GM12878 (cell line): ENCODE results near the gene ZYX. TPM values are rescaled to one million over a fixed set of nuclear protein-coding genes. Genes with fewer than 3 reads are reported as not detected.

Experiments
- ATAC-seq: fragments of 200-7000 bp; cut with Tn5 transposase; 3 replicates; pipeline ENCODE4 v1.9.1; 2020; ENCODE audit warnings: mild to moderate bottlenecking, moderate library complexity
- BruUV-seq: library from RNA; stranded (reverse); fragments of 400-500 nt; replicated peaks from 2 replicates; lab custom pipeline; 2021; lab: Mats Ljungman, UMichigan
- CTCF ChIA-PET: fragments of 300-600 bp; sonication (Branson Sonifier 250); formaldehyde crosslinking; extraction: SDS; loops from one replicate; lab custom pipeline; 2021; ENCODE audit warnings: inconsistent platforms; lab: Yijun Ruan, JAX
- POLR2A ChIA-PET: fragments of 350-600 bp; formaldehyde crosslinking; extraction: SDS; loops from one replicate; lab custom pipeline; 2021; ENCODE audit warnings: inconsistent platforms; lab: Charles Lee
- RAD21 ChIA-PET: fragments of 300-600 bp; sonication (Branson Sonifier 250); formaldehyde crosslinking; loops from one replicate; lab custom pipeline; 2023; ENCODE audit warnings: antibody characterized with exemption; ENCODE audit not compliant: unreplicated experiment; lab: Charles Lee
- SMC1A ChIA-PET: fragments of 300-600 bp; sonication (Branson Sonifier 250); formaldehyde crosslinking; loops from one replicate; lab custom pipeline; 2023; ENCODE audit not compliant: unreplicated experiment, uncharacterized antibody; lab: Charles Lee
- DNase-seq: peaks from one replicate; pipeline ENCODE4 v3.0.0-alpha.2; 2011; ENCODE audit warnings: low read depth, low spot score
- FAIRE-seq: peaks from 3 replicates; lab custom pipeline; 2011; peaks lifted over from hg19 to GRCh38; lab: Jason Lieb, UNC
- H2AFZ ChIP-seq: 2 replicates; pipeline ENCODE4 v1.6.0; 2011; ENCODE audit warnings: low read depth, low read length, control low read depth; ENCODE audit not compliant: control insufficient read depth
- H3K27ac ChIP-seq: 2 replicates; pipeline ENCODE4 v1.5.1; 2011; ENCODE audit warnings: control low read depth; ENCODE audit not compliant: control insufficient read depth, insufficient read depth
- H3K27me3 ChIP-seq, 2 experiments: replicated peaks in 1 of 2; 2 replicates each; pipeline versions ENCODE4 v1.6.0 to v1.6.1; 2011; ENCODE audit warnings: low read length in 1 of 2; ENCODE audit not compliant: control insufficient read depth in 2 of 2, insufficient read depth in 2 of 2
- H3K36me3 ChIP-seq, 2 experiments: 2 replicates each; pipeline ENCODE4 v1.5.1; 2011; ENCODE audit warnings: low read length in 1 of 2; ENCODE audit not compliant: control insufficient read depth in 2 of 2, insufficient read depth in 2 of 2
- H3K4me1 ChIP-seq: 2 replicates; pipeline ENCODE4 v1.6.1; 2011; ENCODE audit warnings: mild to moderate bottlenecking, low read length, moderate library complexity, mixed read lengths; ENCODE audit not compliant: control insufficient read depth, insufficient read depth
- H3K4me2 ChIP-seq: 2 replicates; pipeline ENCODE4 v1.6.0; 2011; ENCODE audit warnings: control low read depth; ENCODE audit not compliant: control insufficient read depth, insufficient read depth
- H3K4me3 ChIP-seq: fragments of 200-600 bp; sonication (generic); 2 replicates; pipeline ENCODE4 v1.5.1; 2016
- H3K79me2 ChIP-seq: 2 replicates; pipeline ENCODE4 v1.6.0; 2011; ENCODE audit warnings: low read length; ENCODE audit not compliant: control insufficient read depth, insufficient read depth
- H3K9ac ChIP-seq: 2 replicates; pipeline ENCODE4 v1.8.0; 2011; ENCODE audit warnings: low read length, control low read depth, mixed read lengths; ENCODE audit not compliant: control insufficient read depth, insufficient read depth
- H3K9me3 ChIP-seq: replicated peaks from 3 replicates; pipeline ENCODE4 v1.5.1; 2011; ENCODE audit warnings: mild to moderate bottlenecking, low read length; ENCODE audit not compliant: control insufficient read depth, insufficient read depth
- H4K20me1 ChIP-seq: 2 replicates; pipeline ENCODE4 v1.6.0; 2011; ENCODE audit not compliant: control insufficient read depth, insufficient read depth
- ATF7 ChIP-seq: fragments of 450-650 bp; IDR thresholded peaks from 2 replicates; pipeline ENCODE4 v1.6.1; 2016; ENCODE audit warnings: low read depth, mild to moderate bottlenecking
- CREB1 ChIP-seq: IDR thresholded peaks from 2 replicates; pipeline ENCODE4 v1.6.1; 2012; ENCODE audit warnings: low read depth, mild to moderate bottlenecking, inconsistent platforms
- CREM ChIP-seq: IDR thresholded peaks from 2 replicates; pipeline ENCODE4 v1.6.1; 2014; ENCODE audit warnings: antibody characterized with exemption, low read depth
- FOS ChIP-seq: IDR thresholded peaks from 3 replicates; pipeline ENCODE4 v1.6.1; 2011; ENCODE audit warnings: borderline replicate concordance; ENCODE audit not compliant: insufficient read length; ENCODE audit errors: extremely low read depth
- IRF4 ChIP-seq: IDR thresholded peaks from 2 replicates; pipeline ENCODE4 v1.6.1; 2011; ENCODE audit warnings: low read depth, low read length
- KDM1A ChIP-seq: fragments of 200-600 bp; sonication (generic); IDR thresholded peaks from 2 replicates; pipeline ENCODE4 v1.6.1; 2016; ENCODE audit warnings: borderline replicate concordance
- NR2C2 ChIP-seq: IDR thresholded peaks from 2 replicates; pipeline ENCODE4 v1.6.1; 2011; ENCODE audit warnings: borderline replicate concordance, low read depth; ENCODE audit not compliant: control insufficient read depth, insufficient read length
- POLR2AphosphoS2 ChIP-seq: IDR thresholded peaks from 2 replicates; pipeline ENCODE4 v1.6.1; 2011; ENCODE audit warnings: low read depth, mild to moderate bottlenecking, low read length, improper control_type of control experiment, moderate library complexity
- RAD51 ChIP-seq: fragments of 450-650 bp; IDR thresholded peaks from 2 replicates; pipeline ENCODE4 v1.6.1; 2016; ENCODE audit warnings: moderate library complexity, mild to moderate bottlenecking, inconsistent platforms
- RUNX3 ChIP-seq: IDR thresholded peaks from 2 replicates; pipeline ENCODE4 v1.6.1; 2012; ENCODE audit warnings: low read length, inconsistent platforms
- SMARCA5 ChIP-seq: fragments of 450-650 bp; IDR thresholded peaks from 2 replicates; pipeline ENCODE4 v1.6.1; 2017; ENCODE audit warnings: mild to moderate bottlenecking
- SREBF2 ChIP-seq: IDR thresholded peaks from 2 replicates; pipeline ENCODE4 v1.6.1; 2012; ENCODE audit warnings: mild to moderate bottlenecking, low read length
- ZNF24 ChIP-seq: fragments of 450-650 bp; IDR thresholded peaks from 2 replicates; pipeline ENCODE4 v1.6.1; 2017; ENCODE audit warnings: antibody characterized with exemption, mild to moderate bottlenecking
- WGBS: methylation state at CpG from one replicate; pipeline ENCODE4 v1.1.6; 2016; ENCODE audit warnings: low lambda C conversion rate; ENCODE audit not compliant: insufficient replicate concordance, insufficient coverage; ENCODE audit errors: missing lambda C conversion rate; 5-methylcytosine and 5-hydroxymethylcytosine counted together
- in situ Hi-C: fragments of 300-500 bp; cut with MboI; formaldehyde crosslinking; loops from 9 replicates; pipeline ENCODE4 v1.14.3; 2018; ENCODE audit warnings: mixed read lengths
- intact Hi-C: fragments of 100-400 bp; cut with micrococcal nuclease; formaldehyde crosslinking; loops from one replicate; pipeline ENCODE4 v1.14.2; 2022; ENCODE audit not compliant: unreplicated experiment
- polyA plus RNA-seq, 11 experiments: library from polyadenylated mRNA; depleted of rRNA in 4 of 11; unstranded in 6 of 11; stranded (reverse) in 5 of 11; fragments of >200 nt; fragmentation: Nextera tagmentation in 4 of 11; fragmentation: Illumina TruSeq in 1 of 11; extraction: Ambion mirVana in 4 of 11; extraction: Trizol in 1 of 11; gene quantifications; 1 replicate in 1 of 11; 2 replicates in 10 of 11; pipeline versions ENCODE4 v1.2.1 to v1.2.3, GENCODE V29; 2011 to 2016; ENCODE audit warnings: inconsistent platforms in 2 of 11, missing spikeins in 2 of 11, low read depth in 1 of 11
- total RNA-seq, 4 experiments: library from RNA; depleted of rRNA in 3 of 4; stranded (reverse); fragments of >200 nt in 3 of 4; fragmentation: Illumina TruSeq in 1 of 4; extraction: Trizol in 1 of 4; gene quantifications; 2 replicates each; pipeline versions ENCODE4 v1.2.1 to v1.2.3, GENCODE V29; 2013 to 2021
- TF ChIP-seq, protein P1 (sequence below): IDR thresholded peaks from 2 replicates; pipeline ENCODE4 v1.6.1; 2011; ENCODE audit warnings: low read depth, low read length, improper control_type of control experiment, borderline replicate concordance
- TF ChIP-seq, protein P2 (sequence below): fragments of 450-650 bp; formaldehyde crosslinking; IDR thresholded peaks from 2 replicates; pipeline ENCODE4 v1.4.0; 2022; ENCODE audit warnings: mild to moderate bottlenecking, moderate library complexity

ZYX gene
- total and polyA plus RNA-seq, 10 of the 15 experiments (the other 5 are each of a cell fraction or from before 2014, with no cell fraction given), result 2.1 to 100 (median 27.6) TPM

DNA sequence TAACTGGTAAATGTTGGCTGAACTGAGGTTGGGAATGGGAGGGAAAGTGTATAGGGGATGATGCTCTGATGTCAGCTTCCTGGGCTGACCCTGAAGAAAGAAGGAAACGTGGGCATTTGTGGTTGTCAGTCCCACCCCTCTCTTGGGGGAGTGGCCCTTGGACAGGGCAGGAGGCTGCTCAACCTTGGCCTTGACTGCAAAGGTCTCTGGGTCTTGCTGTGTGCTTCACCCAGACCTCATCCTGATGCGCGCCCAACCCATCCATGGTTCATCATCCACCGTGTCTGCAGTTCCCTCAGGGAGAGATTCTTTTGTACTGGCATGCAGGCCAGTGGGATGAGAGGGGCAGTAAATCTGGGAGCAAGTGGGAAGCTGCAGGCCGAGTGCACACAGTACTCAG is 4.7 kb upstream of the ZYX start:
- peaks cover 12% of the 10 kb centered on the region for H3K4me1 ChIP-seq

DNA sequence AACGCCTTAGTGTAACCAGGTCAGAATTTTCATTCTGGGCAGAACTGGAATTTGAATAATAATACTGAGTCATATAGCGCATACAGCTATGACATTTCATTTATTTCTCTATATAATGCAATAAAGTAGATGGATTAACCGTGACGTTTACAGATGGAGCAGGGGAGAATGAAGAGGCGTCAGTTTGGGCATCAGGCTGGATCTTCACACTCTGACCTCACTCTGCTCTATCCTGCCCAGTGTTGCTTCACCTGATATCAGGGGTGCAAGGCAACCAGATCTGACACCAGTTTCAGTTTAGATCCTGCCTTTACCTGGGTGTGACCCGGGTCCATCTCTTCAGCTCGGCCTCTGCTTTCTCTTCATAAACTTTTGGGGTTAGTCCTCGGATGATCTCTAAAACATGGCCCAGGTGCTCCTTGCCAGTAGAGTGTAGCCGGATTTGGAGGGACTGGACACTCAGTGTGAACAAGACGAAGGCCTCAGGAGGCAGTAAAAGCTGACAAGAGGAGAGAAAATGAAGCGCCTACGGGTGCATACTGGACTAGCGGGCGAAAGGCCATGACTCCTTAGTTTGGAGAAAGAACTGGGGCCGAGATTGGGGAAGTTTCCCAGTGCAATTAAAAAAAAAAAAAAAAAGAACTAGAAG is 1.4 kb upstream of the ZYX start:
- peaks cover 33% of the 10 kb centered on the region for H3K79me2 ChIP-seq
- H3K4me2 ChIP-seq, result peak overlapping the region; percentile 76
- H2AFZ ChIP-seq, result peak overlapping the region; percentile 82
- peaks cover 16% of the 10 kb centered on the region for H3K4me1 ChIP-seq
- no peaks in the 10 kb centered on the region for H4K20me1 ChIP-seq
- no peaks in the 10 kb centered on the region for H3K9me3 ChIP-seq
- FAIRE-seq, result peak; percentile 23
- no peak overlapping the region for H3K27ac ChIP-seq
- H3K9ac ChIP-seq, result peak overlapping the region; percentile 94; the same call in 1 of the 2 replicates
- POLR2A ChIA-PET, result interaction anchor here (0.7 to 1.2 kb wide), 5 partner anchors 10 to 117 kb away, joined by 3 to 5 read pairs (median 3); partner anchors contain the start of genes GSTK1 and TAS2R41
- WGBS, result 11% methylated on average over 14 of the region's 15 CpGs
- RAD21 ChIA-PET, result interaction anchor here (0.7 to 1.6 kb wide), 3 partner anchors 37 to 357 kb away, joined by 3 to 8 read pairs (median 3); no protein-coding TSS in a partner anchor
- no TSS peak for BruUV-seq
- TF ChIP-seq SMARCA5, result no peak
- TF ChIP-seq, protein P1, sequence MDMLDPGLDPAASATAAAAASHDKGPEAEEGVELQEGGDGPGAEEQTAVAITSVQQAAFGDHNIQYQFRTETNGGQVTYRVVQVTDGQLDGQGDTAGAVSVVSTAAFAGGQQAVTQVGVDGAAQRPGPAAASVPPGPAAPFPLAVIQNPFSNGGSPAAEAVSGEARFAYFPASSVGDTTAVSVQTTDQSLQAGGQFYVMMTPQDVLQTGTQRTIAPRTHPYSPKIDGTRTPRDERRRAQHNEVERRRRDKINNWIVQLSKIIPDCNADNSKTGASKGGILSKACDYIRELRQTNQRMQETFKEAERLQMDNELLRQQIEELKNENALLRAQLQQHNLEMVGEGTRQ, result no peak
- no peak for TF ChIP-seq NR2C2
- TF ChIP-seq POLR2AphosphoS2, result no peak
- TF ChIP-seq, protein P2, sequence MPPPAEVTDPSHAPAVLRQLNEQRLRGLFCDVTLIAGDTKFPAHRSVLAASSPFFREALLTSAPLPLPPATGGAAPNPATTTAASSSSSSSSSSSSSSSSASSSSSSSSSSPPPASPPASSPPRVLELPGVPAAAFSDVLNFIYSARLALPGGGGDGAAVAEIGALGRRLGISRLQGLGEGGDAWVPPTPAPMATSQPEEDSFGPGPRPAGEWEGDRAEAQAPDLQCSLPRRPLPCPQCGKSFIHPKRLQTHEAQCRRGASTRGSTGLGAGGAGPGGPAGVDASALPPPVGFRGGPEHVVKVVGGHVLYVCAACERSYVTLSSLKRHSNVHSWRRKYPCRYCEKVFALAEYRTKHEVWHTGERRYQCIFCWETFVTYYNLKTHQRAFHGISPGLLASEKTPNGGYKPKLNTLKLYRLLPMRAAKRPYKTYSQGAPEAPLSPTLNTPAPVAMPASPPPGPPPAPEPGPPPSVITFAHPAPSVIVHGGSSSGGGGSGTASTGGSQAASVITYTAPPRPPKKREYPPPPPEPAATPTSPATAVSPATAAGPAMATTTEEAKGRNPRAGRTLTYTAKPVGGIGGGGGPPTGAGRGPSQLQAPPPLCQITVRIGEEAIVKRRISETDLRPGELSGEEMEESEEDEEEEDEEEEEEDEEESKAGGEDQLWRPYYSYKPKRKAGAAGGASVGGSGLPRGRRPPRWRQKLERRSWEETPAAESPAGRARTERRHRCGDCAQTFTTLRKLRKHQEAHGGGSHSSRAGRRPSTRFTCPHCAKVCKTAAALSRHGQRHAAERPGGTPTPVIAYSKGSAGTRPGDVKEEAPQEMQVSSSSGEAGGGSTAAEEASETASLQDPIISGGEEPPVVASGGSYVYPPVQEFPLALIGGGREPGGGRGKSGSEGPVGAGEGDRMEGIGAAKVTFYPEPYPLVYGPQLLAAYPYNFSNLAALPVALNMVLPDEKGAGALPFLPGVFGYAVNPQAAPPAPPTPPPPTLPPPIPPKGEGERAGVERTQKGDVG (CRISPR knock-in tag), result no peak
- no peak for TF ChIP-seq FOS
- 0 out of 2 replicates have a peak, but pooled peaks have one; percentile 26 for TF ChIP-seq ATF7
- no peak for TF ChIP-seq RAD51
- SMC1A ChIA-PET, result interaction anchor here (0.7 to 2.2 kb wide), 4 partner anchors 10 to 139 kb away, joined by 3 to 14 read pairs (median 4); no protein-coding TSS in a partner anchor
- in situ Hi-C loops, result no loop called here
- H3K36me3 ChIP-seq, result no peaks in the 10 kb centered on the region
- DNase-seq, result no peak
- intact Hi-C loops, result loop anchor here (1.0 to 5.0 kb wide), 3 partner anchors 37 to 91 kb away; partner anchors contain the start of gene CASP2
- peak; percentile 2 for ATAC-seq
- H3K4me3 ChIP-seq, result peak overlapping the region; percentile 99
- no peaks in the 10 kb centered on the region for H3K27me3 ChIP-seq
- CTCF ChIA-PET, result interaction anchor here (0.7 to 2.6 kb wide), 29 partner anchors 9 to 748 kb away, joined by 3 to 33 read pairs (median 5); partner anchors contain the start of genes FAM131B and GSTK1

More for the DNA sequence above, 4.7 kb upstream of the ZYX start:
- 65% methylated on average over 5 of the region's 5 CpGs for WGBS
- intact Hi-C loops (no loop called here), in situ Hi-C loops (no loop called here)
- no TSS peak for BruUV-seq
- H3K9me3 ChIP-seq, result no peaks in the 10 kb centered on the region
- H3K27me3 ChIP-seq, result no peaks in the 10 kb centered on the region
- H3K4me2 ChIP-seq, result no peak overlapping the region
- H3K79me2 ChIP-seq, result peaks cover 10% of the 10 kb centered on the region
- ATAC-seq (no peak), DNase-seq (no peak), FAIRE-seq (no peak)
- no peaks in the 10 kb centered on the region for H4K20me1 ChIP-seq
- ChIA-PET SMC1A (no interaction called here), RAD21 (no interaction called here), CTCF (interaction anchor here (3.5 kb wide), 1 partner anchor 40 kb away, joined by 12 read pairs; no protein-coding TSS in a partner anchor), POLR2A (no interaction called here)
- H2AFZ ChIP-seq, result no peak overlapping the region
- H3K27ac ChIP-seq, result no peak overlapping the region
- TF ChIP-seq IRF4 (no peak), NR2C2 (no peak), CREB1 (no peak), CREM (no peak), RUNX3 (no peak), ZNF24 (no peak), KDM1A (no peak), SREBF2 (no peak)
- H3K36me3 ChIP-seq, result no peaks in the 10 kb centered on the region
- H3K4me3 ChIP-seq, result no peak overlapping the region
- H3K9ac ChIP-seq, result no peak overlapping the region
